WERI-Rb-1 (cell line): ENCODE data around the gene JMY.

Experiments used
- DNase-seq: peaks from one replicate; pipeline ENCODE4 v3.0.0-alpha.2; 2020
- H3K27ac ChIP-seq: fragments of 250-450 bp; sonication (Bioruptor Pico); 2 replicates; pipeline ENCODE4 v1.5.1; 2020; ENCODE audit warnings: mild to moderate bottlenecking, moderate library complexity
- H3K27me3 ChIP-seq: fragments of 250-450 bp; sonication (Bioruptor Pico); 2 replicates; pipeline ENCODE4 v1.5.1; 2021; ENCODE audit warnings: mild to moderate bottlenecking, low read depth, moderate library complexity; ENCODE audit not compliant: insufficient read depth, severe bottlenecking
- H3K36me3 ChIP-seq: fragments of 250-450 bp; sonication (Bioruptor Pico); 2 replicates; pipeline ENCODE4 v1.5.1; 2020; ENCODE audit warnings: mild to moderate bottlenecking, moderate library complexity
- H3K4me3 ChIP-seq: 2 replicates; pipeline ENCODE4 v1.5.1; 2011; ENCODE audit warnings: low read depth, mild to moderate bottlenecking, control low read depth, low read length
- H3K9me3 ChIP-seq: fragments of 250-450 bp; sonication (Bioruptor Pico); 2 replicates; pipeline ENCODE4 v1.5.1; 2021; ENCODE audit warnings: mild to moderate bottlenecking, moderate library complexity; ENCODE audit not compliant: severe bottlenecking
- CTCF ChIP-seq: IDR thresholded peaks from 2 replicates; pipeline ENCODE4 v1.5.1; 2011; ENCODE audit warnings: low read depth, mild to moderate bottlenecking, control low read depth, inconsistent platforms, low read length

Gene JMY

DNA sequence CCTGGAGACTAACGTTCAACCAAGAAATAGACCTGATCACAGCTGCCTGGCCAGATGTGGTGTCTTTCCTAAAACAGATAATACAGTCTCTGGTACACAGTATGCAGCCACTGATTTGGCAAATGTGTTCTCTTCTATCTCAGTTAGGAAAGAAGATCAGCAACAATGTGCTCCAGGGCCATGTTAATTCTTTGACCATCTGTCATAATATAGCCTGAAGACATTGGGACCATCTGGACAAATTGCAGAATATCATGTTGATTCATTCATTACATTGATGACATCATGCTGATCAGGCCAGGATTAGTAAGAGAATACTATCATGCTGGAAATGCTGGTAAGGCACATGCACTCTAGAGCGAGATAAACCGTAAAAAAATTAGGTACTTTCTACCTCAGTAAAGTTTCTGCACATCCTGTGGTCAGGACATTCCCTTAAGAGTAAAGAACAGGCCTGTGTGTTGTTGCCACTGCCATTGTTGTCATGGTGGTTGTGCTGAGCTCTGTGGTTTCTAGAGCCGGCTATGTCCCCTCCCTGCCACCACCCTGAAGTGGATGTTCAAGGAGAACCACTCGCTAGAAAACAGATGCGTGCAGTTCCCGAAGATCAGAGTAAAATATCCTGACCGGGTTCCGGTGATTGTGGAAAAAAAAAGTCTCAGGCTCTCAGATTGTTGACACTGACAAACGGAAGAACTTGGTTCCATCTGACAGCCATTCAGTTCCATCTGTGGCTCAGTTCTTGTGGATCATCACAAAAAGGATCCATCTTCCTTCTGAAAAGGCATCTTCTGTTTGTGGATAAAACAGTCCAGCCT, 6.4 kb upstream of the JMY start:
- DNase-seq = peak; percentile 50
- no peak for TF ChIP-seq CTCF
- H3K27ac ChIP-seq = peak overlapping the region; percentile 78

DNA sequence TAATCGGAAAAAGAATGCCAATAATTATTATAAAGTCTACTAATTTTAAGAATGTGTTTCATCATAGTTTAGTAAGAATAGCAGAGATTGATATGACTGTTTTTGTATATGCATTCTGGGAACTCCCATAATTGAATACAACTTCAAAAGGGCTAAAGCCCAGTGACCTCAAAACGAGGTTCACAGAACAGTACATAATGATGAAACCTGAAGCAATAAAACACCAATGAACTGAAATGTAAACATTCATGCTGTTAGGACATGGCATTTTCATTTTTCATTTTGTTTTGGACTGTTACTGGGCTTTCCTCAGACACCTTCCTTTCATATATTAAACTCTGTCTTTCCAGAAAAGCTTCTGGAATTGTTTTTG, 684 bp upstream of the JMY start:
- no peak for DNase-seq
- peak overlapping the region; percentile 78 for H3K4me3 ChIP-seq
- no peaks in the 10 kb centered on the region for H3K9me3 ChIP-seq
- H3K27ac ChIP-seq = peak overlapping the region; percentile 86
- no peak for TF ChIP-seq CTCF
- H3K36me3 ChIP-seq = peaks cover 4% of the 10 kb centered on the region
- no peaks in the 10 kb centered on the region for H3K27me3 ChIP-seq

More for the DNA sequence above, 6.4 kb upstream of the JMY start:
- Histone ChIP-seq H3K36me3 (no peaks in the 10 kb centered on the region; the same call in 1 of the 2 replicates), H3K27me3 (no peaks in the 10 kb centered on the region), H3K4me3 (no peak overlapping the region), H3K9me3 (no peaks in the 10 kb centered on the region)

- H3K4me3 ChIP-seq = peak overlapping the region; percentile 78
- no peaks in the 10 kb centered on the region for H3K9me3 ChIP-seq
- DNase-seq = no peak
- H3K27ac ChIP-seq = peak overlapping the region; percentile 86
- H3K36me3 ChIP-seq = peaks cover 4% of the 10 kb centered on the region
- TF ChIP-seq CTCF = no peak
- H3K27me3 ChIP-seq = no peaks in the 10 kb centered on the region
Observed at GRCh38 chr5:79236362-79236969, 535 bp downstream of the JMY start.

GRCh38 chr5:79236970-79237739, 1.2 kb downstream of the JMY start:
- H3K27ac ChIP-seq = peak overlapping the region; percentile 86
- H3K4me3 ChIP-seq = peak overlapping the region; percentile 78
- DNase-seq = peak; percentile 26
- no peaks in the 10 kb centered on the region for H3K27me3 ChIP-seq
- no peak for TF ChIP-seq CTCF
- no peaks in the 10 kb centered on the region for H3K9me3 ChIP-seq
- peaks cover 4% of the 10 kb centered on the region for H3K36me3 ChIP-seq

DNA sequence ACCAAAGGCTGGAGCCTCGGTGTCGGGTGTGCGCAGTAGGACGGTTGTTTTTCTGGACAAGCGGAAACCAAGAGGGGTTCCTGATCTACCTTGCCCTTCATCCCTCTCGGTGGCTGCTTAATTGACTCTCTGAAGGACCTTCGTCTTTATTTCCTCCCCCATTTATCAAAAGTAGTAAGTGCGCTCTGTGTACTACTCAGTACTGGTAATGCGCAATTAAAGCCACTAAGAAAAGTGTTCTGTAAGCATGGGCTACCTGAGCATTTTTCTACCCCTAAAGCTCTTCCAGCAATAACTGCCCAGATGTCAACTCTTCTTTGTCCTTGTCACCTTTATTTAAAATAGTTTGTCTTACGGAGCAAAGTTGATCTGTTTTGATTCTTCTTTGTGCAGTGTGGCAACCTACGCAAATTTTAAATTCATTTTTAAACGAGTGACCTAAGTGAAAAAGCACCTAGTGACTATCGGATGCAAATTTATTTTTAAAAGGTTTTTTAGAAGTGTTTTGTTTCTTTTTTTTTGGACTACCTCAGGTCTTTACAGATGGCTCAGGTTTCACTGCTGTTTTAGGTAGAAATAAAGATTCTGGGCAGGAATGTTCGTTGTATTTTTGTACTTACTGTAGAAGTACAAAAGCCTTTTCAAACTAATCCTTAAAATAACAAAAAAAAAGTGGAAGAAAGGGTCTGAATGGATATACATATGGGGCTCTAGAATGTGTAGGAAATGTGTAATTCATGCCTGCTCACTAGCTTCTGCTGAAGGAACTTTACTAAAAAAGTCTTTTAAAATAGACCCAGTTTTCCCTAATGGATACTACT, 2.0 kb downstream of the JMY start:
- no peak for DNase-seq
- H3K4me3 ChIP-seq = peak overlapping the region; percentile 78
- peaks cover 4% of the 10 kb centered on the region for H3K36me3 ChIP-seq
- H3K27me3 ChIP-seq = no peaks in the 10 kb centered on the region
- H3K9me3 ChIP-seq = no peaks in the 10 kb centered on the region
- peak overlapping the region; percentile 86 for H3K27ac ChIP-seq
- no peak for TF ChIP-seq CTCF
